DND-41 (cell line): ENCODE results near the gene KRTAP20-2.

Source experiments
- EZH2 ChIP-seq: IDR thresholded peaks from 3 replicates; pipeline ENCODE4 v1.6.1; 2012; ENCODE audit warnings: borderline replicate concordance, low read depth, mild to moderate bottlenecking, moderate library complexity, low read length, inconsistent platforms; ENCODE audit not compliant: severe bottlenecking
- TF ChIP-seq, protein P1 (sequence below): IDR thresholded peaks from 2 replicates; pipeline ENCODE4 v1.5.1; 2012; ENCODE audit warnings: borderline replicate concordance, low read length, moderate library complexity, mild to moderate bottlenecking; ENCODE audit not compliant: poor library complexity, severe bottlenecking; ENCODE audit errors: extremely low read depth

DNA sequence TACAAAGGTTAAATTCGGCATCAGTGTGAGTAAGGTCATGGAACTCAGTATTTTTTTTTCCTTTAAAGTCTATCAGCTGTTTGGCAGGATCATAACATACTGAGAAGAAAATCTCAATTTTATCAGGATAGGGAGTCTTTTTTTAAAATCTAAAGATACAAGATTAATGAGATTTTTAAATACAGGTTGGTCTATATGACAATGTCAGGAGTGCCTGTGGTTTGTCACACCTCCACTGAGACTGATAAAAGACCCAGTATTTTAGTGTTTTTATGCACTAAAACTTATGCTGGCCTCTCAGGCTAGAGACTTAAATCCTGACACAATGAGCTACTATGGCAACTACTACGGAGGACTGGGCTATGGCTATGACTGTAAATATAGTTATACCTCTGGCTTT, 7.6 kb downstream of the KRTAP20-2 start, which contains the start of gene KRTAP20-3:
- TF ChIP-seq, protein P1, sequence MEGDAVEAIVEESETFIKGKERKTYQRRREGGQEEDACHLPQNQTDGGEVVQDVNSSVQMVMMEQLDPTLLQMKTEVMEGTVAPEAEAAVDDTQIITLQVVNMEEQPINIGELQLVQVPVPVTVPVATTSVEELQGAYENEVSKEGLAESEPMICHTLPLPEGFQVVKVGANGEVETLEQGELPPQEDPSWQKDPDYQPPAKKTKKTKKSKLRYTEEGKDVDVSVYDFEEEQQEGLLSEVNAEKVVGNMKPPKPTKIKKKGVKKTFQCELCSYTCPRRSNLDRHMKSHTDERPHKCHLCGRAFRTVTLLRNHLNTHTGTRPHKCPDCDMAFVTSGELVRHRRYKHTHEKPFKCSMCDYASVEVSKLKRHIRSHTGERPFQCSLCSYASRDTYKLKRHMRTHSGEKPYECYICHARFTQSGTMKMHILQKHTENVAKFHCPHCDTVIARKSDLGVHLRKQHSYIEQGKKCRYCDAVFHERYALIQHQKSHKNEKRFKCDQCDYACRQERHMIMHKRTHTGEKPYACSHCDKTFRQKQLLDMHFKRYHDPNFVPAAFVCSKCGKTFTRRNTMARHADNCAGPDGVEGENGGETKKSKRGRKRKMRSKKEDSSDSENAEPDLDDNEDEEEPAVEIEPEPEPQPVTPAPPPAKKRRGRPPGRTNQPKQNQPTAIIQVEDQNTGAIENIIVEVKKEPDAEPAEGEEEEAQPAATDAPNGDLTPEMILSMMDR, result no peak
- TF ChIP-seq EZH2, result no peak
